Measurements from ENCODE around the gene ASB4. TPM values are rescaled to one million over a fixed set of nuclear protein-coding genes. Genes with fewer than 3 reads are reported as not detected.

ASB4 gene
- total RNA-seq, 6 experiments from 2014 or later: not detected

DNA sequence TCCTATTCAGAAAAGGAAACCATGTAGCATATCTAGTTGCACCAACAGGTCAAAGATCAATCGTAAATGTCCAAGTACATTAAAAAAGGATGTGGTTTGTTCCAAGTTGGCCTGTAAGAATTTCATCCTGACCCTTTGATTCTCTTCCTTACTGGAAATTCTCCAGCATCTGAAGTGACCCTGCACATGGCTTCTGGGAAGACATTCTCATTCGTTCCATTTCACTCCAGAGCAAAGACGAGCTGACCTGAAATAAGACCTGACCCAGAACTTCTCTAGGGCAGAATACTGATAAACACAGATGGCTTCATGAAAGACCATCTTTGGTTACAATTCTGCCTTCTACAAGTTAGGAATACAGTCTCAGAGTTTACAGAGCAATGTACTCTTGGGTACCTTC lies 39.8 kb downstream of the ASB4 start:
- Mint-ChIP-seq H3K4me1 (ENCODE audit: low read depth) (no peaks in the 10 kb centered on the region), H3K9me3 (no peaks in the 10 kb centered on the region), H3K4me3 (no peak overlapping the region), H3K27ac (no peak overlapping the region), H3K27me3 (ENCODE audit: insufficient read depth) (peaks cover 4% of the 10 kb centered on the region; the same call in 1 of the 2 replicates), H3K36me3 (ENCODE audit: low read depth) (no peaks in the 10 kb centered on the region)
- TF ChIP-seq, protein P1, sequence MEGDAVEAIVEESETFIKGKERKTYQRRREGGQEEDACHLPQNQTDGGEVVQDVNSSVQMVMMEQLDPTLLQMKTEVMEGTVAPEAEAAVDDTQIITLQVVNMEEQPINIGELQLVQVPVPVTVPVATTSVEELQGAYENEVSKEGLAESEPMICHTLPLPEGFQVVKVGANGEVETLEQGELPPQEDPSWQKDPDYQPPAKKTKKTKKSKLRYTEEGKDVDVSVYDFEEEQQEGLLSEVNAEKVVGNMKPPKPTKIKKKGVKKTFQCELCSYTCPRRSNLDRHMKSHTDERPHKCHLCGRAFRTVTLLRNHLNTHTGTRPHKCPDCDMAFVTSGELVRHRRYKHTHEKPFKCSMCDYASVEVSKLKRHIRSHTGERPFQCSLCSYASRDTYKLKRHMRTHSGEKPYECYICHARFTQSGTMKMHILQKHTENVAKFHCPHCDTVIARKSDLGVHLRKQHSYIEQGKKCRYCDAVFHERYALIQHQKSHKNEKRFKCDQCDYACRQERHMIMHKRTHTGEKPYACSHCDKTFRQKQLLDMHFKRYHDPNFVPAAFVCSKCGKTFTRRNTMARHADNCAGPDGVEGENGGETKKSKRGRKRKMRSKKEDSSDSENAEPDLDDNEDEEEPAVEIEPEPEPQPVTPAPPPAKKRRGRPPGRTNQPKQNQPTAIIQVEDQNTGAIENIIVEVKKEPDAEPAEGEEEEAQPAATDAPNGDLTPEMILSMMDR (IDR thresholded peaks at IDR 0.05): no peak
- no peak for DNase-seq

DNA sequence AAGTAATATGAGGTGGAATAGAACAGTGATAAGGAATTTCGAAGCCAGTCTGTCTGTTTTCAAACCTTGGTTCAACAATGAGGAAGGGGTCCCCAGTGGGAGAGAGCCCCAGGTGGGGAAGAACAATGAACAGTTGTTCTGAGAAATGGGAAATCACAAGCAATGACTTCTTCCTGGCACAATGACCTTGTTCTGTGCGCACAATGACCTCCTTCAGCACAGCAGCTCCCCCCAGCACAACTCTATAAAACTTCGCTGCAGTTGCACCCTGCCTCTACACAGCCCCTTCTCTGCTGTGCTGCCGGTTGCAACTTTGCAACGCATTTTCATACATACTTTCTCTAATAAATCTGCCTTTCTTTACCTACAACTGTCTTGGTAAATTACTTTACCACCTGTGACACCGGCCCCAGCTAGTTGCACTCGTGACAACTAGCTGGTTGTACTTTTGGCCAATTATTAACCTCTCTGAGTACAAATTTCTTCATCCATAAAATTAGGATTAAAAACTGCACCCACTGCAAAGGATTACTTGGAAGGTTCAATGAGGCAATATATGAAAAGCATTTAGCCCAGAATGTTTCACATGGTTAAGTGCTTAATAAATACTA lies 40.5 kb downstream of the ASB4 start:
- Mint-ChIP-seq H3K36me3 (ENCODE audit: low read depth) (no peaks in the 10 kb centered on the region), H3K4me3 (no peak overlapping the region), H3K27me3 (ENCODE audit: insufficient read depth) (peaks cover 4% of the 10 kb centered on the region; the same call in 1 of the 2 replicates), H3K9me3 (no peaks in the 10 kb centered on the region), H3K4me1 (ENCODE audit: low read depth) (no peaks in the 10 kb centered on the region), H3K27ac (no peak overlapping the region)
- DNase-seq: no peak
- TF ChIP-seq, protein P1 (IDR thresholded peaks at IDR 0.05): no peak

DNA sequence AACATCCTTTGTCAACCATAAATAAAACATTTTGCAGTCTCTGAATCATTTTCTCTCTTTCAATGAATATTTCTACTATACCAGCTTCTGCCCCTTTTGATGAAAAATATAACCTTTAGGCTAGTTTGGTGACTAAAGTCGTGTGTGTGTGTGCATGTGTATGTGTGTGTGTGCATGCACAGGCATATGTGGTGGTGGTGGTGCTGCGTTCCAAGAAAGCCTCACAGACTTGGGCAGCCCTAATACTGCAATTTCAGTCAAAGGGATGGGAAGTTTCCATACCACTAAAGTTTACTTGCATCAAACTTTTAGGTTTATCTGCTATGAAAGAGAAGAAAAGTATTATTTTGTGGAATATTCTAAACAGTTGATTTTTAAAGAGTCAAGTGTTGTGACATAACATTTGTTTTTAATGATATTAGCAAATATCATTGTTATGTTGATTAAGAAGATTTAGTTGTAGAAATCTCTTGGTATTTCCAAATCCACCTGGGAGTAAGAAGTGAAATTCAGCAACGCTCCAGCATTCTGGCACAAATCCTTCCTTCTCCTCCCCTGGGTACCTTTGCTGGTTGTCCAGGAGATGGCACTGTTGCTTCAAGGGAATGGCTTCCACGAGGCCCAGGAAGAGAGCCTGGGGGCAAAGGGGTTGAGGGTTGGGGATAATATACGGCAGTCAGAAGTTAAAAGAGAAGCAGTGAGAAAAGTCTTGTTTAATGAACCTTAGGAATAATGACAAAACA lies 41.5 kb downstream of the ASB4 start:
- Mint-ChIP-seq H3K4me1 (ENCODE audit: low read depth) (no peaks in the 10 kb centered on the region), H3K9me3 (no peaks in the 10 kb centered on the region), H3K27ac (no peak overlapping the region), H3K27me3 (ENCODE audit: insufficient read depth) (peaks cover 4% of the 10 kb centered on the region; the same call in 1 of the 2 replicates), H3K4me3 (no peak overlapping the region), H3K36me3 (ENCODE audit: low read depth) (no peaks in the 10 kb centered on the region)
- TF ChIP-seq, protein P1 (IDR thresholded peaks at IDR 0.05): peak; percentile 85
- DNase-seq: peak; percentile 37

DNA sequence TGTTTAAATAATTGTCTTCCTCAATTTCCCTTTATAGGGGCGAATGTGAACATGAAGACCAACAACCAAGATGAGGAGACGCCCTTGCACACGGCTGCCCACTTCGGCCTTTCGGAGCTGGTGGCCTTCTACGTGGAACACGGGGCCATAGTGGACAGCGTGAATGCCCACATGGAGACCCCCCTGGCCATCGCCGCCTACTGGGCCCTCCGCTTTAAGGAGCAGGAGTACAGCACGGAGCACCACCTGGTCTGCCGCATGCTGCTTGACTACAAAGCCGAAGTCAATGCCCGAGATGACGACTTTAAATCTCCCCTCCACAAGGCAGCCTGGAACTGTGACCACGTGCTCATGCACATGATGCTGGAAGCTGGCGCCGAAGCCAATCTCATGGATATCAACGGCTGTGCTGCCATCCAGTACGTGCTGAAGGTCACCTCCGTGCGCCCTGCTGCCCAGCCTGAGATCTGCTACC lies 42.1 kb downstream of the ASB4 start:
- Mint-ChIP-seq H3K36me3 (ENCODE audit: low read depth) (no peaks in the 10 kb centered on the region), H3K4me3 (no peak overlapping the region), H3K27ac (no peak overlapping the region), H3K9me3 (no peaks in the 10 kb centered on the region), H3K27me3 (ENCODE audit: insufficient read depth) (peaks cover 4% of the 10 kb centered on the region; the same call in 1 of the 2 replicates), H3K4me1 (ENCODE audit: low read depth) (no peaks in the 10 kb centered on the region)
- TF ChIP-seq, protein P1 (IDR thresholded peaks at IDR 0.05): peak; percentile 51; the same call in 1 of the 2 replicates
- no peak for DNase-seq

DNA sequence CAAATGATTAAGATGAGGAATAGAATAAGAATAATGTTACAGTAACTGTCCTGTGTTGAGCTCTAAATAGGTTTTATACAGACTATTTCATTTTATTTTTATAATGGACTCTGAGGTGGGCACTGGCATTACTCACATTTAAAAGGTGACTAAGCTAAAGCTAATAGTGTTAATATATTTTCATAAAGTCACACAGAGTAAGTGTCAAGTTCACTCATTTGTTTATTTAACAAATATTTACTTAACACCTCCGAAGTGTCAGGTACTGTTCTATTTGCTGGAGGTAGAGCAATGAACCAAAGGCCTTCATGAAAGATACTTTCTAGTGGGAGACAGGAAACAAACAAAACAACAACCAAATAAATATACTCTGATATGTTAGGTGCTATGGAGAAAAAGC lies 44.0 kb downstream of the ASB4 start:
- H3K27ac Mint-ChIP-seq: no peak overlapping the region
- no peak for DNase-seq
- H3K9me3 Mint-ChIP-seq: no peaks in the 10 kb centered on the region
- peaks cover 3% of the 10 kb centered on the region; the same call in 1 of the 2 replicates for H3K27me3 Mint-ChIP-seq (ENCODE audit: insufficient read depth)
- H3K4me1 Mint-ChIP-seq (ENCODE audit: low read depth): no peaks in the 10 kb centered on the region
- H3K36me3 Mint-ChIP-seq (ENCODE audit: low read depth): no peaks in the 10 kb centered on the region
- TF ChIP-seq, protein P1 (IDR thresholded peaks at IDR 0.05): no peak
- no peak overlapping the region for H3K4me3 Mint-ChIP-seq

Data from HFFc6 (cell line).